CD4-positive, alpha-beta T cell treated with Interleukin-2 at 100 ng/mL for 4 hours (primary cell): ENCODE measurements around the gene FBL.
A peak's percentile ranks its signal among the peaks of the same experiment; 100 is the strongest.

Experiments used
- DNase-seq: peaks from one replicate; pipeline ENCODE4 v3.0.0-alpha.2; 2020; ENCODE audit warnings: low spot score

Gene FBL

GRCh38 chr19:39842693-39843435, 3.3 kb downstream of the FBL start:
- DNase-seq: no peak

DNA sequence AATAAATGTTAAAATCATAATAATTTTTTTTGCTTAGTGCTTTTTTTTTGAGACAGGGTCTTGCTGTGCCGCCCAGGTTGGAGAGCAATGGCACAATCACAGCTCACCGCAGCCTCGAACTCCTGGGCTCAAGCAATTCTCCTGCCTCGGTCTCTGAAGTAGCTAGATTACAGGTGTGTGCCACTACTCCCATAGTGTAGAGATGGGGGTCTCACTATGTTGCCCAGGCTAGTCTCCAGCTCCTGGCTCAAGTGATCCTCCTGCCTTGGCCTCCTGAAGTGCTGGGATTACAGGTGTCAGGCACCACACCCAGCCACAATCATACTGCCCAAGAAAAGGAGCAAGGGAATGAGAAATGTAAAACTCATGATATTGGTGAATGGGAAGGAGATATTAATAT, 5.1 kb downstream of the FBL start:
- no peak for DNase-seq

DNA sequence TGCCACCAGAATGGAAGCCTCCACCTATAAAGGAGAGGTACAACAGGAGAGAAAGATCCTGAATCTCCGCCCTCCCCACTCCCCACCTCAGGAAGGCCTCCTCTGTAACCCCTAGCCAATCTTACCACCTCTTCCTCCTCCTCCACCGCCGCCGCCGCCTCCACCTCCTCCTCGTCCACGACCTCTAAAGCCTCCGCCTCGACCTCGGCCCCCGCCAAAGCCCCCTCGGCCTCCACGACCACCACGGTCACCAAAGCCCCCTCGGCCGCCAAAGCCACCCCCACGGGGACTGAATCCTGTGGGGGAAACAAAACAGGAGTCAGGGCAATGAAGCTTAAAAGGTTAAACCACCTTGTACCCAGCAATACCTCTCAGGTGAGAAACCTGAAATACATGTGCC, 5.7 kb downstream of the FBL start:
- no peak for DNase-seq

DNA sequence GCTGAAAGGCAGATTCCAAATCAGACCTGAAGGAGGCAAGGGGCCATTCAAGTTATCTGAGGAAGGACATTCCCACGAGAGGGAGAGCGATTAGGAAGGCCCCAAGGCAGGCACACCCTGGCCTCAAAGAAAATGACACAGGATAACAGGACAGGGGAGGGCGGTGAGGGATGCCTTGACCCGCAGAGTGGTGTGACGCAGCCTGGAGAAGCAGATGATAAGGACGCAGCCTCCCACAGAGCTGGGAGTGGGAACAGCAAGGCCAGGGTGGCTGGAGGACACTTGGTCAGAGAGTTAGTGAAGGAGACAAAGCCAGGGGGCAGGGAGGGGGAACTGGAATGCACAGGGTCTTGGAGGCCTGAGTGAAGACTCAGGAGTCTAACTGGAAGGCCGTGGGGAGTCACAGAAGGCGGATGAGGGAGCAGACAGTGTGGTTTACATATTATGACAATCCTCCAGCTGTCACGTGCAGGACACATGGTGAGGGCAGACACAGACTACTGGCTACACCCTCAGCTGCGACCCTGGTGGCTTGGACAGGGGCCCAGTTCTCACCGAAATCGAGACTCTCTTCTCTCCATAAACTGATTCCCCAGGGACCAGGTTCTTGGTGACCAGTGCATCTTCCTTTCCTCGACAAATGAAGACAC, 6.4 kb downstream of the FBL start:
- DNase-seq: no peak

DNA sequence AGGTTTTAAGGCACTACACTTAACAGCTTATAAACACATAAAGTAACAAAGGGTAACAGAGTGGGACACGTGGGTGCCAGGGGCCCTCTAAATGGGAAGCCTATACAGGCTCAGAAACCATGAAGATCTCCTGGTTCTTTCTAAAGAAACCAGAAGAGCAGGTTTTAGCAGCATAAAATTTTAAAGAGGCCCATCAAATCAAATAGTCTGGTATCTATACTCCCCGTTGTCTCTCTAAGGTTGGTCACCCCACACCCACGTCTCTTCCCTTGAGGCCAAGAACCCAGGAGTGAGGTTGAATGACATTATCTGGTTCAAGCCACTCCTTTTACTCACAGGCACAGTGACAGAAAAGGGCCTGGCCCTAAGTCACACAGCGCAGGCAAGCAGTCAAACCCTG, 7.6 kb downstream of the FBL start:
- DNase-seq: no peak

- no peak for DNase-seq
Measured at GRCh38 chr19:39837978-39838377, 8.2 kb downstream of the FBL start.

- DNase-seq: no peak
Measured at GRCh38 chr19:39834287-39834841, 11.8 kb downstream of the FBL start.

DNA sequence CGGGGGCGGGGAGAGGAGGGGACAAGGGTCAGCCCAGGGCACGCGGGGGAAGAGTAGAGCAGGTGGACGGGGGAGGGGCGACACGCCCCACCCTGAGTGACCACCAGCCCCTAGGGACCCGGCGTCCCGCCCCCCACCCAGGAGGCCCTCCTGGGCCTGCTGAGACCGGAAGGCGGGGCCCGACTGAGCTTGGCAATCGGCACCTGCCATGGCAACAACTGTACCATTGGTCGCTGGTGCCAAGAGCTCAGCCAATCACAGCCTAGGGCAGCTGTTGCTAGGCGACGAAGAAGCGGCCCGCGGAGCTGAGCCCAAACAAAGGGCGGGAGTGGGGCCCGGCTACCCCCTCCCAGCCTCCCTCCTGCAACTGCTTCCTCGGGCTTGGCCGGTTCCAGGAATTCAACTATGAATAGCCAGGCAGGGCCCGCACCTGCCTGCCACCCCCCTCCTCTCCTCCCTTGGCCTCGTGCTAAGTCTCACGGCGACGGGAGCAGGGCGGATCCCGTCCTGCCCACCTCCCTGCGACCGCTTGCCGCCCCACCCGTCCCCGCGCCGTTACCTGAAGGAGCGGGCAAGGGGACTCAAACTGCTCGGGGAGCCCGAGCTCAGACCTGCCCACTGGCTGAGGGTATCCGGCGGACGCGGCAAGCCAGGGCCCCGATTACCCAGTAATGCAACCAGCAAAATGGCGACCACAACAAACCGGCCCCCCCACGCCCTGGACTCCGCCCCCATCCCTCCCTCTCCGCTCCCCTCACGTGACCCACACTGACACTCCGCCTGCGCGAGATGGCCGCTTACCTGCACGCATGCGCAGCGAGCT, 12.5 kb downstream of the FBL start, which contains the start of gene DYRK1B:
Gene DYRK1B, minus strand, starts transcription at position 699 of the 823 bp plus-strand sequence. CDS start 2,295 bp downstream, outside the sequence.
- peak; percentile 98 for DNase-seq

DNA sequence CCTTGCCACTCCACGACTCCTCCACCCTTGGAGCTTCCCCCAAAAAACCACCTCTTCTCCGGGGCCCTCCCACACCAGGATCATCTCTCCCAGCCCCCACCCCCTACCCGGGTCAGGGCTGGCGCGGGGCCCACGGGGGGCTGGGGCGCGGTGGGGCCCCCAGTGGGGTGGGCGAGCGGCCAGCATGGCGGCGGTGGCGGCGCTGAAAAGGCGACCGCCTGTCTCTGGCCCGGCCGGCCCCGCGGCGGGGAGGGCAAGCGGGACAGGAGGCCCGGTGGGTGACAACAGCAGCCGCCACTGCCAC, 13.1 kb downstream of the FBL start:
- no peak for DNase-seq

GRCh38 chr19:39832341-39833083, 13.7 kb downstream of the FBL start:
- no peak for DNase-seq

- no peak for DNase-seq
Measured at GRCh38 chr19:39831679-39832078, 14.5 kb downstream of the FBL start.

GRCh38 chr19:39830847-39831246, 15.3 kb downstream of the FBL start:
- no peak for DNase-seq

DNA sequence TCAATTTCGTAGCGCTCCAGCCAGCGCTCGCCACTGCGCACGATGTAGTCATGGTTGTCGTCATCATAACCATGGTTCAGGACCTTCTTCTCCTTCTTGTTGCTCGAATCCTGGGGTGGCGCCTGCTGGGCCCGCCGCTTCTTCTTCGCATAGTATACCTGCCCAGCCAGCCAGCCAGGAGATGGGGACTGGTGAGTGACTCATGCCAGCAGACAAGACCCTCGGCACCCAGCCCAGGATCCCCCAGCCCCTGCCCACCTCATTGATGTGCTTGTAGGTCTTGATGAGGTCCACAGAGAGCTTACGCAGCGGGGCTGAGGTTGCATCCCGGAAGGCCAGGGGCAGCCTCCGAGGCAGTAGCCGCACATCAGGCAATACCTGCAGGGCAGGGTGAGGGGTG, 15.8 kb downstream of the FBL start:
- DNase-seq: no peak

GRCh38 chr19:39829702-39830275, 16.4 kb downstream of the FBL start:
- DNase-seq: no peak

DNA sequence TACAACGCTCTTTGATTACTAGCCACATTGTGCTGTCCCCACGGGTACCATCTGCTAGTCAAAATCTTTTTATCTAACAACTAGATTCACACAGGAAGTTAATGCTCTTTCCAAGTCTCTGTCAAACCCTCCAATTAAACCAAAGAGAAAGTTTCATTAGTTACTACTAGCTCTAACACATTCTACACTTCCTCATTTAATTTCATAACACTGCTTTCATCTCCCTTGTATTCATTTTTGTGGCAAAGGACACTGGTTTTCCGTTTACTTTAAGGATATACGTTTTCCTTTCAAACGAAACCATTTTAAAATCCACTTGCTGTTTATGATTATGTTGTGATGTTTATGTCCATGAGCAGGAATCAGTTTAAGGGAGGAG, 17.5 kb downstream of the FBL start:
- no peak for DNase-seq

DNA sequence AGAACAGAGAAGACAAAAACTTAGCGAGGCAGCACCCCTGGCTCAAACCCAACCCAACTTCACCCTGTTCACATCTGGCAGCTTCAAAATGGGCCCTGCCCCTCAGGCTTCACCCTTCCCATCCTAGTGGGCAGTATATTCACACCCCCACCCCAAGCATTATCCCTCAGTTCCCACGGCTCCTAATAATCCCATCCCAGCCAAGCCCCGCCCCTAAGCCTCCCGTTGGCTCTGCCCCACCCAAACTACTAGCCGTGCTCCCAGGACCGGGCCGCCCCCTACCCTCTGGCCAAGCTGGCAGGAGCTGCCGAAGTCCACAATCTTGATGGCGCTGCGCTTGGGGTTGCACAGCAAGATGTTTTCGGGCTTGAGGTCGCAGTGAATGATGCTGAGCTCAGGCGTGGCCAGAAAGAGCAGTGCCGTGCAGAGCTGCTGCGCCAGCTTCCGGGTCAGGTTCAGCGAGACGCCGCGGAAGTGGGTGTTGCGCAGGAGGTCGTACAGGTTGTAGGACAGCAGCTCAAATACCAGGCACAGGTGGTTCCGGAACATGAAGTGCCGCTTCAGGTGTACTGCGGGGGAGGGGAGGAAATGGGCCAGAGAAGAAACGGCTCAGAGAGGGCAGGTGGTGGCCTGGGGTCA, 18.0 kb downstream of the FBL start:
- peak; percentile 38 for DNase-seq

DNA sequence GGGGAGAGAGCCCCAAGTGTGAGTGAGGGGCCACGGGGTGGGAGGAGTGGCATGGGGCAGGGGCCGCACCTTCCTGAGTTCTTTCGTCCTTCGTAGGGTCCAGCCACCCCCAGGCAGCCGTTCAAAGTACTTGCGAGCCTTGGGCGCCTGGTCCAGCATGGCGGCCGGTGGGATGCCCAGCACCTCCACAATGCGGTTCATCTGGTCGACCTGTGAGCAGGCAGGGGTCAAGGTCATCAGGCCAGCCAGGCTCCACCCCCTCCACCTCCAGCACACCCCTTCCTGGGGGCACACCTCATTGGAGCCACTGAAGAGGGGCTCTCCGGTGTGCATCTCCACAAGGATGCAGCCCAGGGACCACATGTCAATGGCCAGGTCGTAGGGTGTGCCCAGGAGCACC, 19.0 kb downstream of the FBL start:
- DNase-seq: no peak

DNA sequence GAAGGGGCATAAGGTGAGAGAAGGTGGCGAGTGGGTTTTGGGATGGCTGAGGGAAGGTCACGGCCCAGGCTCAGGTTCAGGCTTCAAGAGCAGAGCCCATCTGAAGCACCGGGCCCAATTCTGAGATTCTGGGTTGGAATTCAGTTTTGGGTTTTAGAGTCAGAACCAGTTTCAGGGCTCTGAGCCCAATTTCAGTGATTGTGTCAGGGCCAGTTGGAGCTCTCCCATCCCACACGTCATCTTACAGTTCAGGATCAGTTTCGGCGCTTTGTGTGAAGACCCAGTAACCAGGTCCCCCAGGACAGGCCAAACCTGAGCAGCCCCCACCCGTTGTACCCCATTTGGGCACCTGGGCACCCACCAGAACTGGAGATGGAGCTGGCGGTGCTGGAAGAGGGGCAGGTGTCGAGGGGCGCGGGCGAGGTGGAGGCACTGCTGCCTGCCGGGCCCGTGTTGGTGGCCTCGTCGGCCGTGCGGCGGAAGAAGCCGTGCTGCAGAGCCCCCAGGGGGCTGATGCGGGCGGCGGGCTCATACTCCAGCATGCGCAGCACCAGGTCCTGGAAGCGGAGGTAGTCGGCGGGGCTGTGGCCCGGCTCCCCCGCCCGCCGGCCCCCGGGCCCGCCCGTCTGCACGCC, 19.8 kb downstream of the FBL start:
- DNase-seq: no peak

DNA sequence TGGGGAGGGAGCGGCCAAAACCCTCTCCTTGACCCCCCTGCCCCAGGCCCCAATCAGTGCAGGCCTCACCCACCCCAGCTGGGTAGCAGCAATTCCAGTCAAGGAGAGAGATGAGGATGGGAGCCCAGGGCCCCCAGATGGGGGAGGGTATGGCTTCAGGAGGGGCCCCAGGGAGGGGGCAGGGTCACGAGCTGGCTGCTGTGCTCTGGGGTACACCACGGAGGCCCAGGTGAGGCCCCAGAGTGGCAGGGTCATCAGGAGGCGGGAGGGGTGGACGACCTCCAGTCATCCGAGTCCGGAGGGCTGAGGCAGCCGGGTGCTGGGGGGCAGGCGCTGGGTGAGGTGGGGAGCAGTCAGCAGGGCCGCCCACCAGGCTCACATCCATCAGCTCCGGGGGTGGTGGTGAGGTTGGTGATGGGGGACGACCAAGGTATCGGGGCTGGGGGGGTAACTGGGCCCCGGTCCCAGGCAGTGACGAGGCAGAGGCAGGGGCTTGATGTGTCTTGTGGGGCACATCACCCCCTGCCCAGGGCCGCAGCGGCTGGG, 20.6 kb downstream of the FBL start:
- no peak for DNase-seq

DNA sequence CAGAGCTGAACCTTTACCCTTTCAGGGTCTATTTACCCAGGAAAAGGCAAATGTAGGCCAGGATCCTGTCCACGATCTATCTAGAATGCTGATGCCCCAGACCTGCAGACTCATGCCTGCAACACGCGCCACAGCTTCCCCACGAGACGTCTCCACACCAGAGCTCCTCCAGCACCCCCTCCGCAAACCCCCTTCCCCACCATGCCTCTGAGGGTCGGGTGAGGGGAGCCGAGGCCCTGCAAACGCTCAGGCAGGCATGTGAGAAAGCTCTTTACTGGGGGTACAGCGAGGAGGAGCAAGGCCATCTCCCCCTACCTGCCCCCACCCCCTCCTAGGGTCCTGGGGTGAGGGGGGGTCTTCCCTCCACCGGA, 21.1 kb downstream of the FBL start:
- DNase-seq: no peak
